Gastrocnemius medialis (tissue), 4 donors: ENCODE data around the gene AFDN.

Experiments
- CTCF ChIP-seq, 5 experiments: fragments of 450-650 bp in 3 of 5; fragments of 200-600 bp in 2 of 5; sonication (generic) in 2 of 5; IDR thresholded peaks in 4 of 5; conservative IDR thresholded peaks in 1 of 5; 1 replicate in 4 of 5; 2 replicates in 1 of 5; pipeline ENCODE4 v1.5.1; 2016 to 2019; ENCODE audit warnings: antibody characterized with exemption in 5 of 5, mild to moderate bottlenecking in 3 of 5, moderate library complexity in 3 of 5
- POLR2A ChIP-seq, 2 donors: fragments of 450-650 bp; IDR thresholded peaks; one replicate each; pipeline ENCODE4 v1.6.1; 2017; ENCODE audit warnings: antibody characterized with exemption in 2 of 2, mild to moderate bottlenecking in 2 of 2, moderate library complexity in 2 of 2

- TF ChIP-seq CTCF (IDR thresholded peaks at IDR 0.05 in 4 of 5, conservative IDR thresholded peaks at IDR 0.05 in 1 of 5), result no peak
- no peak for TF ChIP-seq POLR2A (IDR thresholded peaks at IDR 0.05)
Measured at GRCh38 chr6:167977717-167978467, 151.2 kb downstream of the AFDN start.
